H1 (cell line): ENCODE measurements around the gene CLMP. TPM values are rescaled to one million over a fixed set of nuclear protein-coding genes. Genes with fewer than 3 reads are reported as not detected.

Experiments used
- BCL11A ChIP-seq, 2 experiments: IDR thresholded peaks; one replicate each; pipeline ENCODE4 v1.6.1; 2011; ENCODE audit warnings: low read depth in 2 of 2, low read length in 2 of 2, mild to moderate bottlenecking in 2 of 2
- EGR1 ChIP-seq: IDR thresholded peaks from 2 replicates; pipeline ENCODE4 v1.6.1; 2011; ENCODE audit warnings: low read depth, low read length, borderline replicate concordance
- JUN ChIP-seq: IDR thresholded peaks from 2 replicates; pipeline ENCODE4 v1.6.1; 2011; ENCODE audit warnings: low read depth, mild to moderate bottlenecking, improper control_type of control experiment, low read length
- PHF8 ChIP-seq: fragments of 200-600 bp; sonication (generic); conservative IDR thresholded peaks from 2 replicates; pipeline ENCODE4 v1.7.1; 2012; ENCODE audit warnings: low read depth, mild to moderate bottlenecking, inconsistent platforms, low read length, moderate library complexity
- ZNF274 ChIP-seq: IDR thresholded peaks from 2 replicates; pipeline ENCODE4 v1.7.0; 2012; ENCODE audit warnings: low read length, borderline replicate concordance; ENCODE audit errors: extremely low read depth
- polyA plus RNA-seq, 7 experiments: library from polyadenylated mRNA; depleted of rRNA in 3 of 7; stranded (reverse) in 5 of 7; unstranded in 2 of 7; fragments of >200 nt in 5 of 7; fragments of 200-250 nt in 2 of 7; gene quantifications; 1 replicate in 5 of 7; 2 replicates in 1 of 7; 4 replicates in 1 of 7; pipeline versions ENCODE4 v1.2.1 to v1.2.3, GENCODE V29; 2011 to 2013; ENCODE audit warnings: missing spikeins in 2 of 7, mixed read lengths in 2 of 7
- total RNA-seq: library from RNA; stranded (reverse); fragmentation: NEBNext Ultra II Directional; extraction: Animal tissue kit (Norgen Biotek cat#: 25700); gene quantifications from 2 replicates; pipeline ENCODE4 v1.2.1, GENCODE V29; 2021
- TF ChIP-seq, protein P1 (sequence below): fragments of 300-600 bp; sonication (generic); IDR thresholded peaks from 2 replicates; pipeline ENCODE4 v1.7.1; 2012; ENCODE audit warnings: low read length, moderate library complexity, mild to moderate bottlenecking, inconsistent platforms; ENCODE audit not compliant: insufficient replicate concordance

The CLMP gene
- total and polyA plus RNA-seq, 2 of the 8 experiments (the other 6 are each of a cell fraction or from before 2014, with no cell fraction given) = 9.9 to 24.1 TPM

DNA sequence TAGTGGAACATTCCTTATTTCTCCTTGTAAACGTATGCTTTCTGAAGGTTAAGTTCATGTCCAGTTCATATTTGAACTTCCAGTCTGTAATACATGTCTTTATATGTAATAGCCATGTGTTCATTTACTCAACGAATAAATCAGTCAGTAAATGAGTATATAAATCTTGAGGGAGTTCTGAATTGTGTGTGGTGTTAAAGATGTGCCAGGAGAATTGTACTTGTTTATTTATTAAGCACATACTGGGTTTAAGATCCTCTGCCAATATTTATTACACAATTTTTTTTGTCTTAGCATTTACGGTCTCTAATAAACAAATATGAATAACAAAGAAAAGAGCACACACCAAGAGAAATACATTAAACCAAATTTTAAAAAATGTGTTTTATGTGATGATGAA, 26.5 kb upstream of the CLMP start (continued):
- TF ChIP-seq, protein P1, sequence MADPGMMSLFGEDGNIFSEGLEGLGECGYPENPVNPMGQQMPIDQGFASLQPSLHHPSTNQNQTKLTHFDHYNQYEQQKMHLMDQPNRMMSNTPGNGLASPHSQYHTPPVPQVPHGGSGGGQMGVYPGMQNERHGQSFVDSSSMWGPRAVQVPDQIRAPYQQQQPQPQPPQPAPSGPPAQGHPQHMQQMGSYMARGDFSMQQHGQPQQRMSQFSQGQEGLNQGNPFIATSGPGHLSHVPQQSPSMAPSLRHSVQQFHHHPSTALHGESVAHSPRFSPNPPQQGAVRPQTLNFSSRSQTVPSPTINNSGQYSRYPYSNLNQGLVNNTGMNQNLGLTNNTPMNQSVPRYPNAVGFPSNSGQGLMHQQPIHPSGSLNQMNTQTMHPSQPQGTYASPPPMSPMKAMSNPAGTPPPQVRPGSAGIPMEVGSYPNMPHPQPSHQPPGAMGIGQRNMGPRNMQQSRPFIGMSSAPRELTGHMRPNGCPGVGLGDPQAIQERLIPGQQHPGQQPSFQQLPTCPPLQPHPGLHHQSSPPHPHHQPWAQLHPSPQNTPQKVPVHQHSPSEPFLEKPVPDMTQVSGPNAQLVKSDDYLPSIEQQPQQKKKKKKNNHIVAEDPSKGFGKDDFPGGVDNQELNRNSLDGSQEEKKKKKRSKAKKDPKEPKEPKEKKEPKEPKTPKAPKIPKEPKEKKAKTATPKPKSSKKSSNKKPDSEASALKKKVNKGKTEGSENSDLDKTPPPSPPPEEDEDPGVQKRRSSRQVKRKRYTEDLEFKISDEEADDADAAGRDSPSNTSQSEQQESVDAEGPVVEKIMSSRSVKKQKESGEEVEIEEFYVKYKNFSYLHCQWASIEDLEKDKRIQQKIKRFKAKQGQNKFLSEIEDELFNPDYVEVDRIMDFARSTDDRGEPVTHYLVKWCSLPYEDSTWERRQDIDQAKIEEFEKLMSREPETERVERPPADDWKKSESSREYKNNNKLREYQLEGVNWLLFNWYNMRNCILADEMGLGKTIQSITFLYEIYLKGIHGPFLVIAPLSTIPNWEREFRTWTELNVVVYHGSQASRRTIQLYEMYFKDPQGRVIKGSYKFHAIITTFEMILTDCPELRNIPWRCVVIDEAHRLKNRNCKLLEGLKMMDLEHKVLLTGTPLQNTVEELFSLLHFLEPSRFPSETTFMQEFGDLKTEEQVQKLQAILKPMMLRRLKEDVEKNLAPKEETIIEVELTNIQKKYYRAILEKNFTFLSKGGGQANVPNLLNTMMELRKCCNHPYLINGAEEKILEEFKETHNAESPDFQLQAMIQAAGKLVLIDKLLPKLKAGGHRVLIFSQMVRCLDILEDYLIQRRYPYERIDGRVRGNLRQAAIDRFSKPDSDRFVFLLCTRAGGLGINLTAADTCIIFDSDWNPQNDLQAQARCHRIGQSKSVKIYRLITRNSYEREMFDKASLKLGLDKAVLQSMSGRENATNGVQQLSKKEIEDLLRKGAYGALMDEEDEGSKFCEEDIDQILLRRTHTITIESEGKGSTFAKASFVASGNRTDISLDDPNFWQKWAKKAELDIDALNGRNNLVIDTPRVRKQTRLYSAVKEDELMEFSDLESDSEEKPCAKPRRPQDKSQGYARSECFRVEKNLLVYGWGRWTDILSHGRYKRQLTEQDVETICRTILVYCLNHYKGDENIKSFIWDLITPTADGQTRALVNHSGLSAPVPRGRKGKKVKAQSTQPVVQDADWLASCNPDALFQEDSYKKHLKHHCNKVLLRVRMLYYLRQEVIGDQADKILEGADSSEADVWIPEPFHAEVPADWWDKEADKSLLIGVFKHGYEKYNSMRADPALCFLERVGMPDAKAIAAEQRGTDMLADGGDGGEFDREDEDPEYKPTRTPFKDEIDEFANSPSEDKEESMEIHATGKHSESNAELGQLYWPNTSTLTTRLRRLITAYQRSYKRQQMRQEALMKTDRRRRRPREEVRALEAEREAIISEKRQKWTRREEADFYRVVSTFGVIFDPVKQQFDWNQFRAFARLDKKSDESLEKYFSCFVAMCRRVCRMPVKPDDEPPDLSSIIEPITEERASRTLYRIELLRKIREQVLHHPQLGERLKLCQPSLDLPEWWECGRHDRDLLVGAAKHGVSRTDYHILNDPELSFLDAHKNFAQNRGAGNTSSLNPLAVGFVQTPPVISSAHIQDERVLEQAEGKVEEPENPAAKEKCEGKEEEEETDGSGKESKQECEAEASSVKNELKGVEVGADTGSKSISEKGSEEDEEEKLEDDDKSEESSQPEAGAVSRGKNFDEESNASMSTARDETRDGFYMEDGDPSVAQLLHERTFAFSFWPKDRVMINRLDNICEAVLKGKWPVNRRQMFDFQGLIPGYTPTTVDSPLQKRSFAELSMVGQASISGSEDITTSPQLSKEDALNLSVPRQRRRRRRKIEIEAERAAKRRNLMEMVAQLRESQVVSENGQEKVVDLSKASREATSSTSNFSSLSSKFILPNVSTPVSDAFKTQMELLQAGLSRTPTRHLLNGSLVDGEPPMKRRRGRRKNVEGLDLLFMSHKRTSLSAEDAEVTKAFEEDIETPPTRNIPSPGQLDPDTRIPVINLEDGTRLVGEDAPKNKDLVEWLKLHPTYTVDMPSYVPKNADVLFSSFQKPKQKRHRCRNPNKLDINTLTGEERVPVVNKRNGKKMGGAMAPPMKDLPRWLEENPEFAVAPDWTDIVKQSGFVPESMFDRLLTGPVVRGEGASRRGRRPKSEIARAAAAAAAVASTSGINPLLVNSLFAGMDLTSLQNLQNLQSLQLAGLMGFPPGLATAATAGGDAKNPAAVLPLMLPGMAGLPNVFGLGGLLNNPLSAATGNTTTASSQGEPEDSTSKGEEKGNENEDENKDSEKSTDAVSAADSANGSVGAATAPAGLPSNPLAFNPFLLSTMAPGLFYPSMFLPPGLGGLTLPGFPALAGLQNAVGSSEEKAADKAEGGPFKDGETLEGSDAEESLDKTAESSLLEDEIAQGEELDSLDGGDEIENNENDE = no peak
- no peak for TF ChIP-seq PHF8
- no peak for TF ChIP-seq ZNF274
- no peak for TF ChIP-seq JUN
- no peak for TF ChIP-seq BCL11A (IDR thresholded peaks at IDR 0.05; ENCODE audit: low read depth in 2 of 2, low read length in 2 of 2)
- TF ChIP-seq EGR1 = no peak
